GM12873 (cell line): ENCODE results near the gene SLC6A11.

Experiments
- TF ChIP-seq, protein P1 (sequence below): IDR thresholded peaks from 2 replicates; pipeline ENCODE4 v1.5.1; 2012; ENCODE audit warnings: low read depth, mild to moderate bottlenecking, moderate library complexity, low read length, control low read depth; ENCODE audit not compliant: insufficient read depth; ENCODE audit errors: missing control alignments

SLC6A11 gene

DNA sequence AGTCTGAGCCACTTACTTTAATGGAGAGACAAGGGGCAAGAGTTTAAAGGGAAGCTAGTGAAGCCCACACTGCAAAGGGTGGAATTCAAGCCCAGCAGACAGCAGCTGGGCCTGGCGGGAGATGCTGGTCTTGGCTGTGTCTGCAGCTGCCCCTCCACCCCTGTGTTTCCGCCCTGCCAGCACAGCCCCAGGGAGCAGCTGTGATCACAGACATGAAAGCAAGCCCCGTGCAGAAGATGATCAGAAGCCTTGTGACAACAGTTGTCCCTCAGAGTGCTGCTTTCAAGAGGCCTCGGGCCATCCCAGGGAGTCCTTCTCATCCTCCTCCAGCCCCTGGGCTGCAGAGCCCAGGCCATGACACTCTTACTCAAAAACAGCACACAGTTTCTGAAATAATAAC is 152.4 kb downstream of the SLC6A11 start:
- TF ChIP-seq, protein P1, sequence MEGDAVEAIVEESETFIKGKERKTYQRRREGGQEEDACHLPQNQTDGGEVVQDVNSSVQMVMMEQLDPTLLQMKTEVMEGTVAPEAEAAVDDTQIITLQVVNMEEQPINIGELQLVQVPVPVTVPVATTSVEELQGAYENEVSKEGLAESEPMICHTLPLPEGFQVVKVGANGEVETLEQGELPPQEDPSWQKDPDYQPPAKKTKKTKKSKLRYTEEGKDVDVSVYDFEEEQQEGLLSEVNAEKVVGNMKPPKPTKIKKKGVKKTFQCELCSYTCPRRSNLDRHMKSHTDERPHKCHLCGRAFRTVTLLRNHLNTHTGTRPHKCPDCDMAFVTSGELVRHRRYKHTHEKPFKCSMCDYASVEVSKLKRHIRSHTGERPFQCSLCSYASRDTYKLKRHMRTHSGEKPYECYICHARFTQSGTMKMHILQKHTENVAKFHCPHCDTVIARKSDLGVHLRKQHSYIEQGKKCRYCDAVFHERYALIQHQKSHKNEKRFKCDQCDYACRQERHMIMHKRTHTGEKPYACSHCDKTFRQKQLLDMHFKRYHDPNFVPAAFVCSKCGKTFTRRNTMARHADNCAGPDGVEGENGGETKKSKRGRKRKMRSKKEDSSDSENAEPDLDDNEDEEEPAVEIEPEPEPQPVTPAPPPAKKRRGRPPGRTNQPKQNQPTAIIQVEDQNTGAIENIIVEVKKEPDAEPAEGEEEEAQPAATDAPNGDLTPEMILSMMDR, result no peak

GRCh38 chr3:10970306-10970960 is 154.4 kb downstream of the SLC6A11 start:
- TF ChIP-seq, protein P1, result no peak

DNA sequence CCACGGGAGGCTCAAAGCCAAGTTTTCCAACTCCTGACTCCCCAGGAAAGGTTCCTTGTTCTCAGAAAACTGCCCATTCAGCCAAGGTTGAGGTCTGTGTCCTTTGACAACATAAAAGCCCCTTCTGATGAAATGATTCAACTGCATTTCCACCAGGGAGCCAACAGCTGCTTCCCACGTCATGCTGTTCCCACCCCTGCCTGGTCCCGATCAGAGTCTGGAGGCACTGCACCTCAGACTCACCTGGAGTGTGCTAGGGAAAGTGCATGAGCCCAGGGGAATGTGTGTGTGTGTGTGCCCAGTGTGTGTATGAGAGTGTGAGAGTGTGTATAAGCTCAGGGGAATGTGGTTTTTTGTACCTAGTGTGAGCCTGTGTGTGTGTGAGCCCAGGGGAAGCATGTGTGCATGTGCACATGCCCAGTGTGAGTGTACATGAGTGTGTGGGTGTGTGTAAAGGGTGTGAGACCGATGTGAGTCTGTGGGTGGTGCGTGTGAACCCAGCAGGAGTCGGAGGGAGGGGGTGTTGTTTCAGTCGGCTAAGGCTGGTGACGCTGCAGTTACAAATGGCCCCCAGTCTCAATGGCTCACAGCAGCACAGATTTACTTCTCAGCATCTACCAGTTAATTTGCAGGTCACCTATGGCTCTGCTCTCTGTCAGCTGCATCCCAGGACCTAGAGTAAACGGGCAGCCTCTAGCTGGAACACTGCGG is 156.2 kb downstream of the SLC6A11 start:
- TF ChIP-seq, protein P1, result no peak

GRCh38 chr3:10973046-10973595 is 157.1 kb downstream of the SLC6A11 start:
- TF ChIP-seq, protein P1, result no peak

DNA sequence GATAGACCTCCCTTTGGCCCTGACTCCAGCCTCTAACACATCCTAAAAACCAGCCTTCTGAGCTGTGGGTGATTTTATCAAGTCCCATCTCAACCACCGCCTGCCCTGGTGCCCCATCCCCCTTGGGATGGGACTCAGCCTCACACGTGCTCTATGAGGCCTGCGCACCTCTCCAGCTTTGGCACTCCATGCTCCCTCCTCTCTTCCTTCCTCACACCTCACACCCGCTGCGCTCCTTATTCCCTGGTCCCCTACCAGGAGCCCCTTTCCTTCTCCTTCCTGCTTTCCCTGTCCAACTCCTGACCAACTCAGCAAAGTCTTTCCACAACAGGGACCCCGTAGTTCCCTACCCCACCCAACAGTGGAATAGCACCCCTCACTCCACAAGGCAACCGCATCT is 158.1 kb downstream of the SLC6A11 start:
- TF ChIP-seq, protein P1, result no peak

DNA sequence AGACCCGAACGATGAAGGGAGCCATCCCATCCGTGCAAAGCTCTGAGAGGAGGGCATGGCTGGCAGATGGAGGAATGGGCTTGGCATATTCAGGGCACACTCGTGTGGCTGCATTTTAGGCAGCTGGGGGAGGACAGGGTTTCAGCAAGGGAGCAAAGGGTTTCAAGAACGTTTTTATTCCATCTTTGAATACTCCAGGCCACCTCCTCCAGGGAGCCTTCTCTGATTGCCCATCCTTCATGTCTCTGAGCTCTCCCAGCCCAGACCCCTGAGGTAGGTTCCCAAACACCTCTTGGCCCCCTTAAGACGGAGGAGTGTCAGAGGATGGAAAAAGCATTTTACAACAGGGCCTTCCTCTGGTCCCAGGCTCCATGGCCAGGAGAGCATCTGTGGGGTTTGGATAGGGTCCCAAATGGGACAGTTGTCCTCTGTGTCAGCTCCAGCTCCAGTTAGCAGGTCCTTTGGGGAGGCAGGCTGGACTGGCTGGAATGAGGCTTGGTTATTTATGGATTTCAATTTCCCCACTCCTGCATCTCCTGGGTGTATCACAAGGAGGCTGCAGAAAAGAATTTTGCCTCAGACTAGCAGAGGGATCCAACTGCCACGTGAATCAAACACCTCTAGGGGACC is 158.8 kb downstream of the SLC6A11 start:
- TF ChIP-seq, protein P1, result no peak

- TF ChIP-seq, protein P1, result no peak
Observed at GRCh38 chr3:10975695-10976234, 159.7 kb downstream of the SLC6A11 start.
